ENCODE data around the gene UBASH3A.

GRCh38 chr21:42433946-42434551, 30.3 kb downstream of the UBASH3A start:
- TF ChIP-seq EP300 (IDR thresholded peaks at IDR 0.05; ENCODE audit: borderline replicate concordance in 1 of 2, low read depth in 1 of 2, low read length in 1 of 2), result no peak
- no peak for TF ChIP-seq RAD21 (IDR thresholded peaks at IDR 0.05; ENCODE audit: low read length)
- TF ChIP-seq, protein P1, sequence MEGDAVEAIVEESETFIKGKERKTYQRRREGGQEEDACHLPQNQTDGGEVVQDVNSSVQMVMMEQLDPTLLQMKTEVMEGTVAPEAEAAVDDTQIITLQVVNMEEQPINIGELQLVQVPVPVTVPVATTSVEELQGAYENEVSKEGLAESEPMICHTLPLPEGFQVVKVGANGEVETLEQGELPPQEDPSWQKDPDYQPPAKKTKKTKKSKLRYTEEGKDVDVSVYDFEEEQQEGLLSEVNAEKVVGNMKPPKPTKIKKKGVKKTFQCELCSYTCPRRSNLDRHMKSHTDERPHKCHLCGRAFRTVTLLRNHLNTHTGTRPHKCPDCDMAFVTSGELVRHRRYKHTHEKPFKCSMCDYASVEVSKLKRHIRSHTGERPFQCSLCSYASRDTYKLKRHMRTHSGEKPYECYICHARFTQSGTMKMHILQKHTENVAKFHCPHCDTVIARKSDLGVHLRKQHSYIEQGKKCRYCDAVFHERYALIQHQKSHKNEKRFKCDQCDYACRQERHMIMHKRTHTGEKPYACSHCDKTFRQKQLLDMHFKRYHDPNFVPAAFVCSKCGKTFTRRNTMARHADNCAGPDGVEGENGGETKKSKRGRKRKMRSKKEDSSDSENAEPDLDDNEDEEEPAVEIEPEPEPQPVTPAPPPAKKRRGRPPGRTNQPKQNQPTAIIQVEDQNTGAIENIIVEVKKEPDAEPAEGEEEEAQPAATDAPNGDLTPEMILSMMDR (IDR thresholded peaks at IDR 0.05), result no peak
